Testis (tissue), 3 donors: ENCODE results near the gene HNF1A. TPM values are rescaled to one million over a fixed set of nuclear protein-coding genes. Genes with fewer than 3 reads are reported as not detected.
"Not testable (repeated sequence)": the region's sequence is repeated elsewhere in the genome, so short reads cannot be mapped to it uniquely, and the experiment has no call there.

Source experiments
- DNase-seq: peaks from one replicate; pipeline ENCODE4 v3.0.0-alpha.2; 2019
- H3K27ac ChIP-seq, 2 donors: fragments of 200-600 bp; sonication (generic); one replicate each; pipeline ENCODE4 v1.5.1; 2019
- H3K27me3 ChIP-seq: fragments of 200-600 bp; sonication (generic); one replicate; pipeline ENCODE4 v1.5.1; 2019
- H3K36me3 ChIP-seq: fragments of 200-600 bp; sonication (generic); one replicate; pipeline ENCODE4 v1.5.1; 2017; ENCODE audit warnings: low read depth; ENCODE audit errors: missing control alignments
- H3K4me1 ChIP-seq: fragments of 200-600 bp; sonication (generic); one replicate; pipeline ENCODE4 v1.5.1; 2019
- H3K4me3 ChIP-seq, 2 donors: fragments of 200-600 bp; sonication (generic); one replicate each; pipeline ENCODE4 v1.5.1; 2017 to 2019
- H3K9me3 ChIP-seq: fragments of 200-600 bp; sonication (generic); one replicate; pipeline ENCODE4 v1.5.1; 2017
- POLR2A ChIP-seq: fragments of 450-650 bp; IDR thresholded peaks from one replicate; pipeline ENCODE4 v1.6.1; 2017; ENCODE audit warnings: antibody characterized with exemption, mild to moderate bottlenecking, moderate library complexity
- WGBS, 2 donors: methylation state at CpG; one replicate each; pipeline ENCODE4 v1.1.5; 2018; 5-methylcytosine and 5-hydroxymethylcytosine counted together
- intact Hi-C: fragments of 100-400 bp; cut with DNase I; formaldehyde crosslinking; loops from one replicate; pipeline ENCODE4 v1.15.1; 2023; ENCODE audit warnings: low total_unique reads
- polyA plus RNA-seq: library from polyadenylated mRNA; stranded (reverse); fragments of 350-450 nt; fragmentation: Illumina TruSeq; extraction: RNeasy Lipid Tissue Mini Kit (QIAGEN cat#74804); gene quantifications from one replicate; pipeline ENCODE4 v1.2.3, GENCODE V29; 2014; ENCODE audit warnings: low read depth, low replicate concordance; ENCODE audit not compliant: insufficient read depth
- total RNA-seq, 2 donors: library from RNA; depleted of rRNA; stranded (reverse); fragments of >200 nt; gene quantifications; one replicate each; pipeline ENCODE4 v1.2.3, GENCODE V29; 2016
- TF ChIP-seq, protein P1 (sequence below), 3 experiments: fragments of 450-650 bp in 2 of 3; fragments of 200-600 bp in 1 of 3; sonication (generic) in 1 of 3; IDR thresholded peaks; one replicate each; pipeline ENCODE4 v1.5.1; 2016 to 2019; ENCODE audit warnings: antibody characterized with exemption in 3 of 3, mild to moderate bottlenecking in 2 of 3, moderate library complexity in 1 of 3

The HNF1A gene
- total and polyA plus RNA-seq, 3 donors from 2014 or later: 0.70 to 0.81 (median 0.79) TPM

GRCh38 chr12:121043067-121043466 lies 64.7 kb downstream of the HNF1A start:
- H3K4me3 ChIP-seq: no peak overlapping the region
- H3K27me3 ChIP-seq: no peaks in the 10 kb centered on the region
- no peak for TF ChIP-seq POLR2A
- TF ChIP-seq, protein P1, sequence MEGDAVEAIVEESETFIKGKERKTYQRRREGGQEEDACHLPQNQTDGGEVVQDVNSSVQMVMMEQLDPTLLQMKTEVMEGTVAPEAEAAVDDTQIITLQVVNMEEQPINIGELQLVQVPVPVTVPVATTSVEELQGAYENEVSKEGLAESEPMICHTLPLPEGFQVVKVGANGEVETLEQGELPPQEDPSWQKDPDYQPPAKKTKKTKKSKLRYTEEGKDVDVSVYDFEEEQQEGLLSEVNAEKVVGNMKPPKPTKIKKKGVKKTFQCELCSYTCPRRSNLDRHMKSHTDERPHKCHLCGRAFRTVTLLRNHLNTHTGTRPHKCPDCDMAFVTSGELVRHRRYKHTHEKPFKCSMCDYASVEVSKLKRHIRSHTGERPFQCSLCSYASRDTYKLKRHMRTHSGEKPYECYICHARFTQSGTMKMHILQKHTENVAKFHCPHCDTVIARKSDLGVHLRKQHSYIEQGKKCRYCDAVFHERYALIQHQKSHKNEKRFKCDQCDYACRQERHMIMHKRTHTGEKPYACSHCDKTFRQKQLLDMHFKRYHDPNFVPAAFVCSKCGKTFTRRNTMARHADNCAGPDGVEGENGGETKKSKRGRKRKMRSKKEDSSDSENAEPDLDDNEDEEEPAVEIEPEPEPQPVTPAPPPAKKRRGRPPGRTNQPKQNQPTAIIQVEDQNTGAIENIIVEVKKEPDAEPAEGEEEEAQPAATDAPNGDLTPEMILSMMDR (IDR thresholded peaks at IDR 0.05): no peak
- 80% methylated on average over 4 of the region's 4 CpGs for WGBS, 2 donors
- DNase-seq: no peak
- no peaks in the 10 kb centered on the region for H3K9me3 ChIP-seq
- H3K27ac ChIP-seq: no peak overlapping the region
- no peaks in the 10 kb centered on the region for H3K36me3 ChIP-seq
- no peaks in the 10 kb centered on the region for H3K4me1 ChIP-seq
- intact Hi-C loops: no loop called here

GRCh38 chr12:121047400-121047799 lies 69.1 kb downstream of the HNF1A start:
- WGBS, 2 donors: 83 to 85% methylated on average over 12 of the region's 12 CpGs
- H3K4me3 ChIP-seq, H3K9me3 ChIP-seq, H3K4me1 ChIP-seq, H3K36me3 ChIP-seq, DNase-seq, intact Hi-C loops, H3K27me3 ChIP-seq, H3K27ac ChIP-seq: not testable (repeated sequence)

GRCh38 chr12:121048442-121048841 lies 70.1 kb downstream of the HNF1A start:
- H3K27me3 ChIP-seq: no peaks in the 10 kb centered on the region
- H3K9me3 ChIP-seq: no peaks in the 10 kb centered on the region
- H3K4me1 ChIP-seq: no peaks in the 10 kb centered on the region
- intact Hi-C loops: no loop called here
- H3K27ac ChIP-seq: no peak overlapping the region
- no peak for DNase-seq
- H3K36me3 ChIP-seq: no peaks in the 10 kb centered on the region
- WGBS, 2 donors: 55 to 74% methylated on average over 7 of the region's 7 CpGs
- H3K4me3 ChIP-seq: no peak overlapping the region
- TF ChIP-seq, protein P1 (IDR thresholded peaks at IDR 0.05): no peak
- no peak for TF ChIP-seq POLR2A

GRCh38 chr12:121050725-121051124 lies 72.4 kb downstream of the HNF1A start:
- 64 to 79% methylated on average over 2 of the region's 2 CpGs for WGBS, 2 donors
- H3K27me3 ChIP-seq: no peaks in the 10 kb centered on the region
- H3K36me3 ChIP-seq: no peaks in the 10 kb centered on the region
- intact Hi-C loops: no loop called here
- H3K4me1 ChIP-seq: no peaks in the 10 kb centered on the region
- DNase-seq: no peak
- no peak overlapping the region for H3K4me3 ChIP-seq
- no peaks in the 10 kb centered on the region for H3K9me3 ChIP-seq
- no peak for TF ChIP-seq POLR2A
- TF ChIP-seq, protein P1 (IDR thresholded peaks at IDR 0.05): no peak
- H3K27ac ChIP-seq: no peak overlapping the region

Other genes starting within 250 kb of the HNF1A start
- 10 to 100 TPM; 61.1 to 65.4 TPM for gene SPPL3, start 74.2 kb upstream of the HNF1A start, total RNA-seq
- 190 TPM for gene SPPL3, start 74.2 kb upstream of the HNF1A start, polyA plus RNA-seq
- gene C12orf43, start 37.9 kb downstream of the HNF1A start, total RNA-seq: 10 to 100 TPM; 14.3 to 16.5 TPM
- 15.9 TPM for gene C12orf43, start 37.9 kb downstream of the HNF1A start, polyA plus RNA-seq
- 1 to 10 TPM in 1 of 2 donors, under 1 TPM in 1; 0.74 to 1.8 TPM for gene OASL, start 60.7 kb downstream of the HNF1A start, total RNA-seq
- gene OASL, start 60.7 kb downstream of the HNF1A start, polyA plus RNA-seq: 2.8 TPM
- 10 to 100 TPM in 1 of 2 donors, 1 to 10 TPM in 1; 5.6 to 12.8 TPM for gene P2RX7, start 154.3 kb downstream of the HNF1A start, total RNA-seq
- gene P2RX7, start 154.3 kb downstream of the HNF1A start, polyA plus RNA-seq: 3.0 TPM
- gene P2RX4, start 231.6 kb downstream of the HNF1A start, total RNA-seq: 10 to 100 TPM; 36.0 to 50.0 TPM
- 20.2 TPM for gene P2RX4, start 231.6 kb downstream of the HNF1A start, polyA plus RNA-seq